Activated CD4-positive, alpha-beta T cell treated with anti-CD3 and anti-CD28 coated beads, Interleukin-2, amount 10 ng/mL, durations not matched to agents 24 days and 14 days (primary cell): ENCODE measurements around the gene CTNNAL1. TPM values are rescaled to one million over a fixed set of nuclear protein-coding genes. Genes with fewer than 3 reads are reported as not detected.

Experiments used
- DNase-seq: peaks from one replicate; pipeline ENCODE4 v3.0.0; 2022
- H3K27ac Mint-ChIP-seq: one replicate; pipeline ENCODE4 v1.8.0; 2022; ENCODE audit warnings: mild to moderate bottlenecking, mixed read lengths
- H3K27me3 Mint-ChIP-seq: one replicate; pipeline ENCODE4 v1.8.0; 2022; ENCODE audit warnings: mixed read lengths
- H3K36me3 Mint-ChIP-seq: one replicate; pipeline ENCODE4 v1.8.0; 2022; ENCODE audit warnings: low read depth, mild to moderate bottlenecking, mixed read lengths
- H3K4me1 Mint-ChIP-seq: one replicate; pipeline ENCODE4 v1.8.0; 2021; ENCODE audit warnings: mixed read lengths
- H3K4me3 Mint-ChIP-seq: one replicate; pipeline ENCODE4 v1.8.0; 2022; ENCODE audit warnings: mild to moderate bottlenecking, moderate library complexity, mixed read lengths
- H3K9me3 Mint-ChIP-seq: one replicate; pipeline ENCODE4 v1.8.0; 2021; ENCODE audit warnings: mixed read lengths
- intact Hi-C: fragments of 100-400 bp; cut with micrococcal nuclease; formaldehyde crosslinking; loops from one replicate; pipeline ENCODE4 v1.15.1; 2023
- total RNA-seq: library from RNA; stranded (reverse); gene quantifications from 2 replicates; pipeline ENCODE4 v1.2.3, GENCODE V29; 2022

The CTNNAL1 gene
- total RNA-seq, 1 donor from 2014 or later = 17.8 TPM

- Mint-ChIP-seq H3K4me1 (no peaks in the 10 kb centered on the region), H3K4me3 (no peak overlapping the region), H3K36me3 (peaks cover 16% of the 10 kb centered on the region), H3K27me3 (no peaks in the 10 kb centered on the region), H3K9me3 (no peaks in the 10 kb centered on the region), H3K27ac (no peak overlapping the region)
- no peak for DNase-seq
- intact Hi-C loops = loop anchor here (10.0 kb wide), 1 partner anchor 1235 kb away; the partner anchor contains the start of gene TXN
These were observed 6.1 kb upstream of the CTNNAL1 start for GRCh38 chr9:109019420-109019819.

DNA sequence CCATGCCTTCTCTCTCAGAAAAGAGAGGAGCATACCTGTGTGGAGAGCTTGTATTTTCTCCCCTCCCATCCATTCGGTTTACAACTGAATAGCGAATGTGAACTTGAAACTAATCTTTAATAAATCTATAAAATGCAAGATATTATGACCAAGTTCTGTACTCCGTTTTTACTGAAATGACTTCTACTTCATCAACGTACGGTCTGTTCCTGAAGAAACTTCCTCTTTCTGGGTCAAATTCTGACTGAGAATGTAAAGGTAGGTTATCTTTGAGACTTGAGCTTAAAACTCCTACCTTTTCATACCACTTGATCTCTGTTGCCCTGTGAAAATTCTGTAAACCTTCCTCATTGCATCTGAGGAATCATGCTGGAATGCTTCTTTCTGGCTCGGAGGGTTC lies 4.2 kb upstream of the CTNNAL1 start:
- no peak for DNase-seq
- Mint-ChIP-seq H3K27ac (no peak overlapping the region), H3K4me3 (no peak overlapping the region), H3K36me3 (peaks cover 17% of the 10 kb centered on the region), H3K4me1 (peaks cover 1% of the 10 kb centered on the region), H3K9me3 (no peaks in the 10 kb centered on the region), H3K27me3 (no peaks in the 10 kb centered on the region)
- intact Hi-C loops = loop anchor here (10.0 kb wide), 1 partner anchor 1237 kb away; the partner anchor contains the start of gene TXN

GRCh38 chr9:109017061-109017460 lies 3.8 kb upstream of the CTNNAL1 start:
- intact Hi-C loops = loop anchor here (10.0 kb wide), 1 partner anchor 1238 kb away; the partner anchor contains the start of gene TXN
- peaks cover 19% of the 10 kb centered on the region for H3K36me3 Mint-ChIP-seq

DNA sequence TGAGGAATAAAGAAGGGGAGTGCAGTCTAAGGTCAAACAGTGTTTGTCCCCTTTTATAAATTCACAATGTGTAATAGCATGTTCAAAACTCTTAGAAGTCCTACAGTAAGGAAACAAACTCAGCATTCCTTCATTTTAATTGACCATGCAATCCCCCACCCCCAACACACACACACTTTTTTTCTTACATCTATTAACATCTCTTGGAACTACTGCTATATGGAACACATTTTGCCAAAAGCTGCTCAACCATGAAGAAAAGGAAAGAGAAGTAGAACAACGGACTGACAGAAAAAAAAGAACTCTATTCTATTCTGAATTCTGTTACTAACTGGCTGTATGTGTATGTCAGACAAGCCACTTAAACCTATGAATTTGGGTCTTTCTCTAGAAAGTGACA lies 2.8 kb upstream of the CTNNAL1 start:
- no peak overlapping the region for H3K4me3 Mint-ChIP-seq
- no peaks in the 10 kb centered on the region for H3K9me3 Mint-ChIP-seq
- H3K36me3 Mint-ChIP-seq = peaks cover 19% of the 10 kb centered on the region
- intact Hi-C loops = loop anchor here (10.0 kb wide), 1 partner anchor 1239 kb away; the partner anchor contains the start of gene TXN
- DNase-seq = no peak
- H3K27ac Mint-ChIP-seq = no peak overlapping the region
- H3K4me1 Mint-ChIP-seq = peaks cover 15% of the 10 kb centered on the region
- H3K27me3 Mint-ChIP-seq = peaks cover 2% of the 10 kb centered on the region

More at GRCh38 chr9:109017061-109017460, 3.8 kb upstream of the CTNNAL1 start:
- peaks cover 6% of the 10 kb centered on the region for H3K4me1 Mint-ChIP-seq
- H3K4me3 Mint-ChIP-seq = no peak overlapping the region
- no peaks in the 10 kb centered on the region for H3K27me3 Mint-ChIP-seq
- no peak overlapping the region for H3K27ac Mint-ChIP-seq
- no peak for DNase-seq
- H3K9me3 Mint-ChIP-seq = no peaks in the 10 kb centered on the region

GRCh38 chr9:109014608-109015280 lies 1.4 kb upstream of the CTNNAL1 start:
- no peak overlapping the region for H3K4me3 Mint-ChIP-seq
- peaks cover 11% of the 10 kb centered on the region for H3K36me3 Mint-ChIP-seq

GRCh38 chr9:109013679-109014607 lies 644 bp upstream of the CTNNAL1 start:
- intact Hi-C loops = loop anchor here (5.0 to 10.0 kb wide), 4 partner anchors 127 to 1241 kb away; partner anchors contain the start of gene TXN
- no peak for DNase-seq
- H3K4me3 Mint-ChIP-seq = peak overlapping the region; percentile 71
- peaks cover 24% of the 10 kb centered on the region for H3K4me1 Mint-ChIP-seq
- H3K27ac Mint-ChIP-seq = peak overlapping the region; percentile 66
- peaks cover 4% of the 10 kb centered on the region for H3K36me3 Mint-ChIP-seq
- no peaks in the 10 kb centered on the region for H3K9me3 Mint-ChIP-seq
- peaks cover 4% of the 10 kb centered on the region for H3K27me3 Mint-ChIP-seq

More at GRCh38 chr9:109014608-109015280, 1.4 kb upstream of the CTNNAL1 start:
- no peak for DNase-seq
- no peak overlapping the region for H3K27ac Mint-ChIP-seq
- H3K9me3 Mint-ChIP-seq = no peaks in the 10 kb centered on the region
- intact Hi-C loops = loop anchor here (5.0 to 10.0 kb wide), 4 partner anchors 127 to 1240 kb away; partner anchors contain the start of gene TXN
- peaks cover 24% of the 10 kb centered on the region for H3K4me1 Mint-ChIP-seq
- H3K27me3 Mint-ChIP-seq = peaks cover 4% of the 10 kb centered on the region

GRCh38 chr9:109012009-109012875 lies 1.1 kb downstream of the CTNNAL1 start:
- intact Hi-C loops = loop anchor here (1.0 to 10.0 kb wide), 8 partner anchors 78 to 1243 kb away; partner anchors contain the start of genes ABITRAM, ELP1 and TXN
- H3K9me3 Mint-ChIP-seq = no peaks in the 10 kb centered on the region
- H3K36me3 Mint-ChIP-seq = peaks cover 3% of the 10 kb centered on the region
- H3K4me3 Mint-ChIP-seq = peak overlapping the region; percentile 99
- peak overlapping the region; percentile 97 for H3K27ac Mint-ChIP-seq
- H3K27me3 Mint-ChIP-seq = peaks cover 6% of the 10 kb centered on the region
- peaks cover 24% of the 10 kb centered on the region for H3K4me1 Mint-ChIP-seq
- DNase-seq = peak; percentile 81

GRCh38 chr9:109011231-109011671 lies 2.0 kb downstream of the CTNNAL1 start:
- peaks cover 24% of the 10 kb centered on the region for H3K4me1 Mint-ChIP-seq
- H3K9me3 Mint-ChIP-seq = no peaks in the 10 kb centered on the region
- intact Hi-C loops = loop anchor here (5.0 to 10.0 kb wide), 4 partner anchors 124 to 1244 kb away; partner anchors contain the start of gene TXN
- H3K4me3 Mint-ChIP-seq = peak overlapping the region; percentile 99
- H3K27ac Mint-ChIP-seq = peak overlapping the region; percentile 81
- peaks cover 4% of the 10 kb centered on the region for H3K36me3 Mint-ChIP-seq
- DNase-seq = no peak
- peaks cover 8% of the 10 kb centered on the region for H3K27me3 Mint-ChIP-seq

- Mint-ChIP-seq H3K4me1 (peaks cover 24% of the 10 kb centered on the region), H3K4me3 (peak overlapping the region; percentile 99), H3K27me3 (peaks cover 8% of the 10 kb centered on the region), H3K36me3 (peaks cover 4% of the 10 kb centered on the region), H3K9me3 (no peaks in the 10 kb centered on the region), H3K27ac (peak overlapping the region; percentile 81)
- intact Hi-C loops = loop anchor here (1.0 to 10.0 kb wide), 5 partner anchors 10 to 1244 kb away; partner anchors contain the start of gene TXN
- DNase-seq = peak; percentile 88
These were observed 2.6 kb downstream of the CTNNAL1 start for GRCh38 chr9:109010746-109011145.

DNA sequence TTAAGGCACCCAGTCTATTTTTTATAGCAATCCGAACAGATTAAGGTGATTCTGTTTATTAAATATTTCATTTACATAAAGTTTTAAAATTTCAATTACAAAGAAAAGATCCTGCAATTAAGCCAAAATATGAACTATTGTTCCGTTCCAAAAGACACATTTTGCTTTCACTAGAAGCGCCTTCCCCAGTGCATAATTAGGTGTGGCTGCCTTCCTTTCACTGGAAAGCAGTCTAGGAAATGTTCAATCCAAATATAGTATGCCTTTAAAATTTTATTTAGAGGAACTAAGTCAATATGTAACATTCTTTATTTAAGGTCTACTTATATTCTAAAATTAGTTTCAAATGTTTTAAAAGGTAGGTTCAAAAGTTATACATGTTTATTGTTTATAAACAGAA lies 7.6 kb downstream of the CTNNAL1 start:
- Mint-ChIP-seq H3K4me3 (no peak overlapping the region), H3K27ac (no peak overlapping the region), H3K27me3 (peaks cover 7% of the 10 kb centered on the region), H3K4me1 (peaks cover 8% of the 10 kb centered on the region), H3K9me3 (peaks cover 17% of the 10 kb centered on the region), H3K36me3 (peaks cover 12% of the 10 kb centered on the region)
- intact Hi-C loops = no loop called here
- no peak for DNase-seq

DNA sequence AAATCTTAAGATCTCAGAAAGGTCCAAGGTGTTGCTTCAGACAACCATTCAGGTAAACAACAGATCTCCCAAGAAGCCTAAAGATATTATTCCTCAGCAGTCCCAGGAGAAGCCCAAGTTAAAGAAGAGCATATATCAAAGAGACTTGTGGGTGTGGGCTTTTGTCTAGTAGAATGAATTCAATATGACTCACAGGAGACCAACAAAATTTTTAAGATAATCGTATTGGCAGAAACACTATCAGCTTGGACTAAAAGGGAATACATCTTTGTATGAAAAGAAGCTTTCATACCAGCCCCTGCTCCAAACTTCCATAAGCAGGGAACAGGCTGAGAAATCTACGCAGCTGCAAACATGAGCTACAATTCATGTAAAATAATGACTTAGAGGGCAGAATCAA lies 10.2 kb downstream of the CTNNAL1 start:
- Mint-ChIP-seq H3K9me3 (peaks cover 17% of the 10 kb centered on the region), H3K36me3 (peaks cover 12% of the 10 kb centered on the region), H3K27ac (no peak overlapping the region), H3K27me3 (peaks cover 7% of the 10 kb centered on the region), H3K4me1 (peaks cover 4% of the 10 kb centered on the region), H3K4me3 (no peak overlapping the region)
- intact Hi-C loops = no loop called here
- DNase-seq = no peak

DNA sequence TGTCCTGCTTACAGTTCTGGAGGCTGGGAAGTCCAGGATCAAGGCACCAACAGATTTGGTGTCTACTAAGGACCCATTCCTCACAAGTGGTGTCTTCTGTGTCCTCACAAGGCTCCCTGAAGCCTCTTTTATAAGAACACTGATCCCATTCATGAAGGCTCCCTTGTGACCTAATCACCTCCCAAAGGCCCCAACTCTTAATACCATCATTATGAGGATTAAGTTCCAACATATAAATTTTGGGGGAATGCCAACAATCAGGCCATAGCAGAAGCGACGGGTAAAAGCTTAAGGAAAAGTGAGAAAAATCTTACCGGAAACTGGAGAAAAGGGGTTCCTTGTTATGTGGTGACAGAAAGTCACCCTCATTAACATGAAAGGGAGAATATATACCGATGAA lies 11.2 kb downstream of the CTNNAL1 start:
- no peak for DNase-seq
- peaks cover 13% of the 10 kb centered on the region for H3K36me3 Mint-ChIP-seq
- H3K4me1 Mint-ChIP-seq = peaks cover 4% of the 10 kb centered on the region

DNA sequence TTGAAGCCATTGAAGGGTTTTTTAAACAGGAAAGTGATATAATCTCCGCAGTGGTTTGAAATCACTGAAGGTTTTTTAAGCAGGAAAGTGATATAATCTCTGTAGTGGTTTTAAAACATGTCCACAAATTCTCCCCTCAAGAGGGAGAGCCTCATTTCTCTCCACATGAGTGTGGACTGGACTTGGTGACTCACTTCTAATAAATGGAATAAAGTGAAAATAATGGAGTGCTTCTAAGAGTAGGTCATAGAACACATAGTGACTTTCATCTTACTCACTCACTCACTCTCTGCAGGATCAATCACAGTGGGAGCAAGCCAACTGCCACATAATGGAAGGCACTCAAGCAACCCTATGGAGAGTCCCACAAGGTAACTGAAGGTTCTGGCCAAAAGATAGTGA lies 12.0 kb downstream of the CTNNAL1 start:
- Mint-ChIP-seq H3K27me3 (peaks cover 3% of the 10 kb centered on the region), H3K27ac (no peak overlapping the region), H3K4me1 (peaks cover 4% of the 10 kb centered on the region), H3K36me3 (peaks cover 13% of the 10 kb centered on the region), H3K4me3 (no peak overlapping the region), H3K9me3 (peaks cover 17% of the 10 kb centered on the region)
- intact Hi-C loops = no loop called here
- no peak for DNase-seq

More for the DNA sequence above, 11.2 kb downstream of the CTNNAL1 start:
- Mint-ChIP-seq H3K4me3 (no peak overlapping the region), H3K27ac (no peak overlapping the region), H3K27me3 (peaks cover 5% of the 10 kb centered on the region), H3K9me3 (peaks cover 17% of the 10 kb centered on the region)
- intact Hi-C loops = no loop called here
